ENCODE results near the gene P2RY14. TPM values are rescaled to one million over a fixed set of nuclear protein-coding genes. Genes with fewer than 3 reads are reported as not detected.
"Not testable (repeated sequence)": the region's sequence is repeated elsewhere in the genome, so short reads cannot be mapped to it uniquely, and the experiment has no call there.

P2RY14 gene
- total RNA-seq, 2 donors from 2014 or later: not detected

DNA sequence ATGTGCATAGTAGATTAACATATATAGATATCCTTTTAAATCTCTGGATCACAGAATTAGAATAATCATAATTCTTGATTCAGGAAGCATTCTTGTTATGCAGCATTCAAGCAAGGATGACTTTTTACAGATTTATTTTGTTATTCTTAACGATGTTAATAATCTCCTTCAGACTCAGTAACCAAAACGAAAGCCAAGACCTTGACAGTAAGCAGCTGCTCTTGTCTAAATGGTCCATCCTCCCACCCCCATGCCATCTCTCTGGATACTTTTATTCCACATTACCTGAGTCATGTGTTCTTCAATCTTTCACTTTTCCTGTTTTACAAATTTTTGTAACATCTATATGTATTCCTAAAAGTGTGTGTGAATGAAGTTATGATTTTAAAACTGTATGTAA lies 42.0 kb downstream of the P2RY14 start:
- H3K4me3 Mint-ChIP-seq: no peak overlapping the region
- Histone ChIP-seq H3K27me3 (ENCODE audit: control insufficient read depth, insufficient read depth, low read length, poor library complexity, severe bottlenecking) (no peaks in the 10 kb centered on the region), H3K36me3 (ENCODE audit: control insufficient read depth, insufficient read depth, low read length) (peaks cover 3% of the 10 kb centered on the region), H3K9me3 (ENCODE audit: control insufficient read depth, low read length) (peaks cover 3% of the 10 kb centered on the region), H3K4me3 (ENCODE audit: low read length) (no peak overlapping the region), H3K4me1 (ENCODE audit: control insufficient read depth, insufficient read depth, low read length) (no peaks in the 10 kb centered on the region), H3K27ac (ENCODE audit: low read depth, low read length) (no peak overlapping the region), H3K9ac (ENCODE audit: extremely low read depth, low read length, poor library complexity, severe bottlenecking) (no peak overlapping the region)
- DNase-seq: no peak
- no peaks in the 10 kb centered on the region for H3K27me3 Mint-ChIP-seq (ENCODE audit: insufficient read depth)
- H3K9me3 Mint-ChIP-seq: peaks cover 1% of the 10 kb centered on the region
- TF ChIP-seq, protein P1, sequence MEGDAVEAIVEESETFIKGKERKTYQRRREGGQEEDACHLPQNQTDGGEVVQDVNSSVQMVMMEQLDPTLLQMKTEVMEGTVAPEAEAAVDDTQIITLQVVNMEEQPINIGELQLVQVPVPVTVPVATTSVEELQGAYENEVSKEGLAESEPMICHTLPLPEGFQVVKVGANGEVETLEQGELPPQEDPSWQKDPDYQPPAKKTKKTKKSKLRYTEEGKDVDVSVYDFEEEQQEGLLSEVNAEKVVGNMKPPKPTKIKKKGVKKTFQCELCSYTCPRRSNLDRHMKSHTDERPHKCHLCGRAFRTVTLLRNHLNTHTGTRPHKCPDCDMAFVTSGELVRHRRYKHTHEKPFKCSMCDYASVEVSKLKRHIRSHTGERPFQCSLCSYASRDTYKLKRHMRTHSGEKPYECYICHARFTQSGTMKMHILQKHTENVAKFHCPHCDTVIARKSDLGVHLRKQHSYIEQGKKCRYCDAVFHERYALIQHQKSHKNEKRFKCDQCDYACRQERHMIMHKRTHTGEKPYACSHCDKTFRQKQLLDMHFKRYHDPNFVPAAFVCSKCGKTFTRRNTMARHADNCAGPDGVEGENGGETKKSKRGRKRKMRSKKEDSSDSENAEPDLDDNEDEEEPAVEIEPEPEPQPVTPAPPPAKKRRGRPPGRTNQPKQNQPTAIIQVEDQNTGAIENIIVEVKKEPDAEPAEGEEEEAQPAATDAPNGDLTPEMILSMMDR (conservative IDR thresholded peaks at IDR 0.05): no peak
- peaks cover 6% of the 10 kb centered on the region for H3K4me1 Mint-ChIP-seq
- peaks cover 9% of the 10 kb centered on the region for H3K36me3 Mint-ChIP-seq (ENCODE audit: low read depth)
- WGBS, 2 experiments (ENCODE audit: insufficient coverage in 1 of 2, insufficient read length in 1 of 2): 90 to 94% methylated on average over 2 of the region's 2 CpGs
- no peak overlapping the region for H3K27ac Mint-ChIP-seq

DNA sequence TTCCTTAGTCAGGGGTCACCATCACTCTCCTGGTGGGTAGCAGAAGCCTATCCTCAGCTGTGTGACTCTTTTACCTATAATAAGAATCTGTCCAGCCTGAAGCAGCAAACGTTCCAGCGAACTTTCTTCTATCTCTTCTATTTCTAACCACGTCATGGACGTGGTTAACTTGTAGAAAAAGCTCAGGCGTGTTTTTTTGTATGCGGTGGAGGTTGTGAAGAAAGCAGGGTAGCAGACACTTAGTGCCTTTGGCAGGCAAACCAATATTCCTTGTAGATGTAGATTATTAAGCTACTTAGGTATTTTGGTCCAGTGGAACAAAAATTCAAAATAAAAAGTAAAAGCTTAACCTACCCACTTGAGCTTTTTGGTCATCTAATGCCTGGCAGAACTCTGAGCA lies 43.5 kb downstream of the P2RY14 start:
- TF ChIP-seq, protein P1 (conservative IDR thresholded peaks at IDR 0.05): no peak
- Mint-ChIP-seq H3K27ac (no peak overlapping the region), H3K9me3 (no peaks in the 10 kb centered on the region), H3K4me1 (peaks cover 8% of the 10 kb centered on the region), H3K27me3 (ENCODE audit: insufficient read depth) (no peaks in the 10 kb centered on the region), H3K4me3 (no peak overlapping the region), H3K36me3 (ENCODE audit: low read depth) (peaks cover 8% of the 10 kb centered on the region)
- 80 to 96% methylated on average over 1 to 6 of the region's 6 CpGs for WGBS, 2 experiments (ENCODE audit: insufficient coverage in 1 of 2, insufficient read length in 1 of 2)
- Histone ChIP-seq H3K4me1 (ENCODE audit: control insufficient read depth, insufficient read depth, low read length) (no peaks in the 10 kb centered on the region), H3K4me3 (ENCODE audit: low read length) (no peak overlapping the region), H3K27me3 (ENCODE audit: control insufficient read depth, insufficient read depth, low read length, poor library complexity, severe bottlenecking) (no peaks in the 10 kb centered on the region), H3K36me3 (ENCODE audit: control insufficient read depth, insufficient read depth, low read length) (no peaks in the 10 kb centered on the region), H3K9me3 (ENCODE audit: control insufficient read depth, low read length) (peaks cover 3% of the 10 kb centered on the region), H3K27ac (ENCODE audit: low read depth, low read length) (no peak overlapping the region), H3K9ac (ENCODE audit: extremely low read depth, low read length, poor library complexity, severe bottlenecking) (no peak overlapping the region)
- no peak for DNase-seq

DNA sequence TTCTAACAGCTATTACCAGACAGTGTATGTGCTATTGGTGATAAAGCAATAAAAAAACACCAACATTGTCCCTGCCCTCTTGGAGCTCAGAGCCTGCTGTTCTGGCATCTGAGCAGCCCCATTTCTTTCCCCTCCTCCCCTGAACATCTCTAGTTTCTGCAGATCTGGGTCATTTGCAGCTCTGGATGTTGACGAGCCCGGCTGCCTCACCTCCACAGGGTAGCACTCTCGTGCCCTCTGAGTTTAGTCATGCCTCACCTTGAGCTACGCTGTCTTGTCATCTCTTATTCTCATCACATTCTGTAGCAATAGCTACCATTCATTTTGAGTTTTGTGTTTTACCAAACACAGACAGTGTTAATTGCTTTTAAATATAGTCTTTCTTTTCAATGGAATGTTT lies 45.4 kb downstream of the P2RY14 start:
- no peak overlapping the region for H3K27ac ChIP-seq (ENCODE audit: low read depth, low read length)
- DNase-seq: no peak
- peaks cover 3% of the 10 kb centered on the region for H3K9me3 ChIP-seq (ENCODE audit: control insufficient read depth, low read length)
- no peak overlapping the region for H3K27ac Mint-ChIP-seq
- no peaks in the 10 kb centered on the region for H3K27me3 Mint-ChIP-seq (ENCODE audit: insufficient read depth)
- H3K36me3 ChIP-seq (ENCODE audit: control insufficient read depth, insufficient read depth, low read length): no peaks in the 10 kb centered on the region
- no peak overlapping the region for H3K9ac ChIP-seq (ENCODE audit: extremely low read depth, low read length, poor library complexity, severe bottlenecking)
- no peaks in the 10 kb centered on the region for H3K27me3 ChIP-seq (ENCODE audit: control insufficient read depth, insufficient read depth, low read length, poor library complexity, severe bottlenecking)
- H3K4me3 Mint-ChIP-seq: no peak overlapping the region
- H3K4me1 ChIP-seq (ENCODE audit: control insufficient read depth, insufficient read depth, low read length): peaks cover 3% of the 10 kb centered on the region
- 80 to 92% methylated on average over 4 of the region's 4 CpGs for WGBS, 2 experiments (ENCODE audit: insufficient coverage in 1 of 2, insufficient read length in 1 of 2)
- peaks cover 8% of the 10 kb centered on the region for H3K36me3 Mint-ChIP-seq (ENCODE audit: low read depth)
- H3K4me1 Mint-ChIP-seq: peaks cover 16% of the 10 kb centered on the region
- H3K9me3 Mint-ChIP-seq: no peaks in the 10 kb centered on the region
- no peak overlapping the region for H3K4me3 ChIP-seq (ENCODE audit: low read length)
- TF ChIP-seq, protein P1 (conservative IDR thresholded peaks at IDR 0.05): no peak

DNA sequence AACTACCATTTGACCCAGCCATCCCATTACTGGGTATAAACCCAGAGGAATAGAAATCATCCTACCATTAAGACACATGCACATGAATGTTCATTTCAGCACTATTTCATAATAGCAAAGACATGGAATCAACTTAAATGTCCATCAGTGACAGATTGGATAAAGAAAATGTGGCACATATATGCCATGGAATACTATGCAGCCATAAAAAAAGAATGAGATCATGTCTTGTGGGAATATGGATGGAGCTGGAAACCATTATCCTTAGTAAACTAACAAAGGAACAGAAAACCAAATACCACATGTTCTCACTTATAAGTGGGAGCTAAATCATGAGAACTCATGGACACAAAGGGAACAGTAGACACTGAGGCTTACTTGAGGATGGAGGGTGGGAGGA lies 45.9 kb downstream of the P2RY14 start:
- H3K4me1 ChIP-seq (ENCODE audit: control insufficient read depth, insufficient read depth, low read length); DNase-seq; H3K9me3 Mint-ChIP-seq; H3K27ac Mint-ChIP-seq; H3K27me3 ChIP-seq (ENCODE audit: control insufficient read depth, insufficient read depth, low read length, poor library complexity, severe bottlenecking); H3K36me3 ChIP-seq (ENCODE audit: control insufficient read depth, insufficient read depth, low read length); H3K4me3 Mint-ChIP-seq; H3K9ac ChIP-seq (ENCODE audit: extremely low read depth, low read length, poor library complexity, severe bottlenecking); H3K27me3 Mint-ChIP-seq (ENCODE audit: insufficient read depth); H3K36me3 Mint-ChIP-seq (ENCODE audit: low read depth); H3K9me3 ChIP-seq (ENCODE audit: control insufficient read depth, low read length); H3K27ac ChIP-seq (ENCODE audit: low read depth, low read length); H3K4me3 ChIP-seq (ENCODE audit: low read length): not testable (repeated sequence)
- peaks cover 21% of the 10 kb centered on the region for H3K4me1 Mint-ChIP-seq

Measured in endodermal cell (in vitro differentiated cells).